Activated CD4-positive, alpha-beta T cell treated with anti-CD3 and anti-CD28 coated beads, Interleukin-2, amount 10 ng/mL, durations not matched to agents 7 days and 5 days (primary cell): Measurements from ENCODE around the gene CWC27. TPM values are rescaled to one million over a fixed set of nuclear protein-coding genes. Genes with fewer than 3 reads are reported as not detected.

Experiments
- CTCF ChIA-PET: fragments of 350-600 bp; sonication (Branson Sonifier 250); formaldehyde crosslinking; loops from one replicate; lab custom pipeline; 2021; ENCODE audit warnings: antibody characterized with exemption; lab: Charles Lee
- POLR2A ChIA-PET: fragments of 350-600 bp; sonication (Branson Sonifier 250); formaldehyde crosslinking; loops from one replicate; lab custom pipeline; 2021; ENCODE audit warnings: antibody characterized with exemption; lab: Charles Lee
- DNase-seq: peaks from one replicate; pipeline ENCODE4 v3.0.0-alpha.2; 2020
- H3K27ac Mint-ChIP-seq: one replicate; pipeline ENCODE4 v1.8.0; 2021; ENCODE audit warnings: mild to moderate bottlenecking, moderate library complexity, mixed read lengths
- H3K27me3 Mint-ChIP-seq: one replicate; pipeline ENCODE4 v1.8.0; 2021; ENCODE audit warnings: mixed read lengths
- H3K36me3 Mint-ChIP-seq: one replicate; pipeline ENCODE4 v1.8.0; 2021; ENCODE audit warnings: low read depth, mixed read lengths
- H3K4me1 Mint-ChIP-seq: one replicate; pipeline ENCODE4 v1.8.0; 2021; ENCODE audit warnings: mixed read lengths
- H3K4me3 Mint-ChIP-seq: one replicate; pipeline ENCODE4 v1.8.0; 2021; ENCODE audit warnings: mild to moderate bottlenecking, moderate library complexity, mixed read lengths
- H3K9me3 Mint-ChIP-seq: one replicate; pipeline ENCODE4 v1.8.0; 2021; ENCODE audit warnings: mixed read lengths
- total RNA-seq, 2 experiments: library from RNA; stranded (reverse); gene quantifications; one replicate each; pipeline ENCODE4 v1.2.3, GENCODE V29; 2021

CWC27 gene
- total RNA-seq, result 10 to 100 TPM; 21.3 to 22.8 TPM

GRCh38 chr5:64768358-64769312 is at the start of gene CWC27, which contains the start of gene SREK1IP1:
Gene CWC27, plus strand, starts transcription at chr5:64768930. Its CDS starts 217 bp downstream, at chr5:64769147.
Gene SREK1IP1, minus strand, starts transcription at chr5:64768691. Its CDS starts 174 bp downstream, at chr5:64768517.
- ChIA-PET POLR2A (interaction anchor here (1.6 kb wide), 1 partner anchor 10 kb away, joined by 4 read pairs; no protein-coding TSS in a partner anchor), CTCF (interaction anchor here (0.6 to 2.3 kb wide), 3 partner anchors 15 to 745 kb away, joined by 4 to 7 read pairs (median 5); no protein-coding TSS in a partner anchor)
- H3K36me3 Mint-ChIP-seq, result peaks cover 15% of the 10 kb centered on the region
- peak within 1 kb of the TSS; percentile 99 for H3K4me3 Mint-ChIP-seq
- no peaks in the 10 kb centered on the region for H3K9me3 Mint-ChIP-seq
- peak; percentile 89 for DNase-seq
- peak within 1 kb of the TSS; percentile 99 for H3K27ac Mint-ChIP-seq
- H3K4me1 Mint-ChIP-seq, result peaks cover 61% of the 10 kb centered on the region
- H3K27me3 Mint-ChIP-seq, result no peaks in the 10 kb centered on the region

GRCh38 chr5:64722588-64722987 is 46.1 kb upstream of the CWC27 start:
- Mint-ChIP-seq H3K27me3 (no peaks in the 10 kb centered on the region), H3K36me3 (peaks cover 19% of the 10 kb centered on the region), H3K27ac (no peak overlapping the region), H3K9me3 (no peaks in the 10 kb centered on the region), H3K4me1 (peaks cover 5% of the 10 kb centered on the region), H3K4me3 (no peak overlapping the region)
- CTCF ChIA-PET, result no interaction called here
- POLR2A ChIA-PET, result no interaction called here
- no peak for DNase-seq

GRCh38 chr5:64727150-64727549 is 41.6 kb upstream of the CWC27 start:
- Mint-ChIP-seq H3K9me3 (no peaks in the 10 kb centered on the region), H3K4me3 (no peak overlapping the region), H3K4me1 (no peaks in the 10 kb centered on the region), H3K36me3 (peaks cover 32% of the 10 kb centered on the region), H3K27ac (no peak overlapping the region), H3K27me3 (no peaks in the 10 kb centered on the region)
- POLR2A ChIA-PET, result no interaction called here
- CTCF ChIA-PET, result no interaction called here
- DNase-seq, result no peak

GRCh38 chr5:64742411-64742810 is 26.3 kb upstream of the CWC27 start:
- DNase-seq, result no peak
- Mint-ChIP-seq H3K27me3 (no peaks in the 10 kb centered on the region), H3K4me1 (peaks cover 4% of the 10 kb centered on the region), H3K4me3 (no peak overlapping the region), H3K27ac (no peak overlapping the region), H3K36me3 (peaks cover 15% of the 10 kb centered on the region), H3K9me3 (no peaks in the 10 kb centered on the region)
- CTCF ChIA-PET, result no interaction called here
- POLR2A ChIA-PET, result no interaction called here

GRCh38 chr5:64742821-64743220 is 25.9 kb upstream of the CWC27 start:
- no peaks in the 10 kb centered on the region for H3K27me3 Mint-ChIP-seq
- peaks cover 16% of the 10 kb centered on the region for H3K36me3 Mint-ChIP-seq
- H3K4me3 Mint-ChIP-seq, result no peak overlapping the region
- no peak overlapping the region for H3K27ac Mint-ChIP-seq
- H3K4me1 Mint-ChIP-seq, result peaks cover 4% of the 10 kb centered on the region
- no peaks in the 10 kb centered on the region for H3K9me3 Mint-ChIP-seq
- ChIA-PET CTCF (no interaction called here), POLR2A (no interaction called here)
- no peak for DNase-seq

- ChIA-PET POLR2A (no interaction called here), CTCF (interaction anchor here (0.6 to 1.1 kb wide), 4 partner anchors 14 to 1389 kb away, joined by 3 to 4 read pairs (median 3); partner anchors contain the start of gene ADAMTS6)
Measured at GRCh38 chr5:64744914-64745313, 23.8 kb upstream of the CWC27 start.

GRCh38 chr5:64746446-64746845 is 22.3 kb upstream of the CWC27 start:
- no peak for DNase-seq
- ChIA-PET CTCF (no interaction called here), POLR2A (no interaction called here)
- no peaks in the 10 kb centered on the region for H3K27me3 Mint-ChIP-seq
- peaks cover 4% of the 10 kb centered on the region for H3K4me1 Mint-ChIP-seq
- peaks cover 2% of the 10 kb centered on the region for H3K36me3 Mint-ChIP-seq
- no peak overlapping the region for H3K4me3 Mint-ChIP-seq
- no peaks in the 10 kb centered on the region for H3K9me3 Mint-ChIP-seq
- no peak overlapping the region for H3K27ac Mint-ChIP-seq

More at GRCh38 chr5:64744914-64745313, 23.8 kb upstream of the CWC27 start:
- no peak for DNase-seq
- Mint-ChIP-seq H3K9me3 (no peaks in the 10 kb centered on the region), H3K36me3 (peaks cover 8% of the 10 kb centered on the region), H3K4me3 (no peak overlapping the region), H3K4me1 (peaks cover 4% of the 10 kb centered on the region), H3K27ac (no peak overlapping the region), H3K27me3 (no peaks in the 10 kb centered on the region)

GRCh38 chr5:64749385-64749784 is 19.3 kb upstream of the CWC27 start:
- Mint-ChIP-seq H3K36me3 (peaks cover 4% of the 10 kb centered on the region), H3K27ac (no peak overlapping the region), H3K27me3 (no peaks in the 10 kb centered on the region), H3K4me3 (no peak overlapping the region), H3K4me1 (peaks cover 4% of the 10 kb centered on the region), H3K9me3 (no peaks in the 10 kb centered on the region)
- no peak for DNase-seq
- CTCF ChIA-PET, result interaction anchor here (1.1 kb wide), 1 partner anchor 32 kb away, joined by 3 read pairs; no protein-coding TSS in a partner anchor
- POLR2A ChIA-PET, result interaction anchor here (0.6 kb wide), 1 partner anchor 1345 kb away, joined by 4 read pairs; no protein-coding TSS in a partner anchor

- H3K27me3 Mint-ChIP-seq, result no peaks in the 10 kb centered on the region
- H3K4me1 Mint-ChIP-seq, result no peaks in the 10 kb centered on the region
- ChIA-PET CTCF (interaction anchor here (2.1 kb wide), 1 partner anchor 14 kb away, joined by 7 read pairs; the partner anchor contains the start of genes CWC27 and SREK1IP1), POLR2A (no interaction called here)
- no peak overlapping the region for H3K27ac Mint-ChIP-seq
- DNase-seq, result no peak
- H3K36me3 Mint-ChIP-seq, result peaks cover 6% of the 10 kb centered on the region
- H3K9me3 Mint-ChIP-seq, result no peaks in the 10 kb centered on the region
- no peak overlapping the region for H3K4me3 Mint-ChIP-seq
Measured at GRCh38 chr5:64754066-64754465, 14.7 kb upstream of the CWC27 start.

GRCh38 chr5:64758901-64759300 is 9.8 kb upstream of the CWC27 start:
- H3K4me1 Mint-ChIP-seq, result peaks cover 5% of the 10 kb centered on the region
- H3K36me3 Mint-ChIP-seq, result peaks cover 4% of the 10 kb centered on the region
- DNase-seq, result no peak
- no peak overlapping the region for H3K27ac Mint-ChIP-seq
- CTCF ChIA-PET, result interaction anchor here (0.9 kb wide), 1 partner anchor 13 kb away, joined by 3 read pairs; no protein-coding TSS in a partner anchor
- H3K4me3 Mint-ChIP-seq, result no peak overlapping the region
- POLR2A ChIA-PET, result no interaction called here
- H3K9me3 Mint-ChIP-seq, result no peaks in the 10 kb centered on the region
- H3K27me3 Mint-ChIP-seq, result no peaks in the 10 kb centered on the region

GRCh38 chr5:64759960-64760660 is 8.6 kb upstream of the CWC27 start:
- ChIA-PET CTCF (no interaction called here), POLR2A (no interaction called here)
- Mint-ChIP-seq H3K36me3 (peaks cover 7% of the 10 kb centered on the region), H3K9me3 (no peaks in the 10 kb centered on the region), H3K27ac (no peak overlapping the region), H3K4me3 (no peak overlapping the region), H3K4me1 (peaks cover 9% of the 10 kb centered on the region), H3K27me3 (no peaks in the 10 kb centered on the region)
- DNase-seq, result no peak

- H3K36me3 Mint-ChIP-seq, result peaks cover 15% of the 10 kb centered on the region
- ChIA-PET POLR2A (no interaction called here), CTCF (interaction anchor here (1.0 to 1.6 kb wide), 2 partner anchors 19 to 89 kb away, joined by 3 to 4 read pairs; no protein-coding TSS in a partner anchor)
- DNase-seq, result no peak
- H3K9me3 Mint-ChIP-seq, result no peaks in the 10 kb centered on the region
- H3K4me3 Mint-ChIP-seq, result no peak overlapping the region
- no peaks in the 10 kb centered on the region for H3K27me3 Mint-ChIP-seq
- H3K27ac Mint-ChIP-seq, result no peak overlapping the region
- H3K4me1 Mint-ChIP-seq, result peaks cover 37% of the 10 kb centered on the region
Measured at GRCh38 chr5:64763948-64764503, 4.7 kb upstream of the CWC27 start.
